Tibial nerve (tissue), 4 donors: Measurements from ENCODE around the gene PRDX3. TPM values are rescaled to one million over a fixed set of nuclear protein-coding genes. Genes with fewer than 3 reads are reported as not detected.
"Not testable (repeated sequence)": the region's sequence is repeated elsewhere in the genome, so short reads cannot be mapped to it uniquely, and the experiment has no call there.

Source experiments
- DNase-seq, 2 donors: peaks; one replicate each; pipeline ENCODE4 v3.0.0-alpha.2; 2019; ENCODE audit warnings: low spot score in 2 of 2
- H3K27ac ChIP-seq, 4 donors: fragments of 200-600 bp; sonication (generic) in 3 of 4; one replicate each; pipeline ENCODE4 v1.5.1; 2017 to 2019; ENCODE audit warnings: mild to moderate bottlenecking in 1 of 4
- H3K27me3 ChIP-seq, 2 donors: fragments of 200-600 bp; sonication (generic) in 1 of 2; one replicate each; pipeline versions ENCODE4 v1.5.1 to v1.6.0; 2017 to 2019
- H3K36me3 ChIP-seq, 3 donors: fragments of 200-600 bp; sonication (generic); one replicate each; pipeline ENCODE4 v1.5.1; 2018 to 2019
- H3K4me1 ChIP-seq, 4 donors: fragments of 200-600 bp; sonication (generic) in 3 of 4; one replicate each; pipeline ENCODE4 v1.5.1; 2017 to 2019
- H3K4me3 ChIP-seq, 4 donors: fragments of 200-600 bp; sonication (generic) in 3 of 4; one replicate each; pipeline ENCODE4 v1.5.1; 2017 to 2019; ENCODE audit warnings: mild to moderate bottlenecking in 1 of 4, moderate library complexity in 1 of 4
- H3K9me3 ChIP-seq, 4 donors: fragments of 200-600 bp; sonication (generic) in 3 of 4; one replicate each; pipeline ENCODE4 v1.5.1; 2017 to 2019
- CTCF ChIP-seq, 5 experiments: fragments of 200-600 bp in 3 of 5; fragments of 450-650 bp in 2 of 5; sonication (generic) in 3 of 5; IDR thresholded peaks; one replicate each; pipeline ENCODE4 v1.5.1; 2016 to 2019; ENCODE audit warnings: antibody characterized with exemption in 5 of 5, mild to moderate bottlenecking in 3 of 5, moderate library complexity in 2 of 5
- EP300 ChIP-seq, 2 donors: sonication (generic); formaldehyde crosslinking; IDR thresholded peaks; one replicate each; pipeline ENCODE4 v1.6.1; 2017; ENCODE audit warnings: antibody characterized with exemption in 2 of 2, mild to moderate bottlenecking in 1 of 2
- POLR2A ChIP-seq, 2 donors: fragments of 450-650 bp; IDR thresholded peaks; one replicate each; pipeline ENCODE4 v1.6.1; 2017; ENCODE audit warnings: antibody characterized with exemption in 2 of 2, mild to moderate bottlenecking in 2 of 2, moderate library complexity in 2 of 2
- WGBS, 2 donors: methylation state at CpG; one replicate each; pipeline ENCODE4 v1.1.5; 2018; 5-methylcytosine and 5-hydroxymethylcytosine counted together
- total RNA-seq, 4 donors: library from RNA; depleted of rRNA; stranded (reverse); fragments of >200 nt; gene quantifications; one replicate each; pipeline ENCODE4 v1.1.0, GENCODE V29; 2016

PRDX3 gene
- total RNA-seq, 4 donors from 2014 or later = 79.5 to 93.3 (median 84.2) TPM

DNA sequence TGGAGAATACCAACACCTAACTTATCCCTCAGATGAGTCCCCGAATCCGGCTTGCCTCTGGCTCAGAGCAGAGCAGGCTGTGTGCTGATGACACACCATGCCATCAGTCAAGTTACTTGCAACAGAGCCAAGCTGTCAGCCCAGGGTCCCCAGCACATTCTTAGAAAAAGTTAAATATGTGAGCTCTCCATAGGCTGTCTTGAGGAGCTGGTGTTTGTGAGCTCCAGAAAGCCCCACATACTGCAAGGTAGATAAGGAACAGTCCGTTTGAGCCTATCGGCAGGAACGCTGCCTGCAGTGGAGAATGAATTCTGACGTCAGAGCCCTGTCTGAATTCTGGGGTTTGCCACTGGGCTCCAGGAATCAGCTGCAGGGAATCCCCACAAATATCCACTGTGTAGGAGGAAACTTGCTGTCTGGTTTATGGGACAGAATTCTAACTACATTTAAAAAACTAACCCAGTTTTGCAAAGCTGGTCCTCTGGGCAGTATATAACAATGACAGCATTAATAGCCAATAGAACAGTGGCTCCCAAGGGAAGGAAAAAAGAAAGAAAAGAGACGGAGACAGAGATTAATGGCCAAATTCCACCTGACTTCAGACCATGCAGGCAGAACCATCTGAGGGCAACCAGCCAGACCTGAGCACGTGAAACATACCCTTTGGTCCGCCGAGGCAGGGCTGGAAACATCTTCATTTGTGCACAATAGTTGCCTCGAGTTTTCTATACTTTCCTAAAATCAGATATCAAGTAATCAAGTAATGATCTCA lies 16.7 kb downstream of the PRDX3 start:
- 55 to 59% methylated on average over 11 of the region's 11 CpGs for WGBS, 2 donors
- no peaks in the 10 kb centered on the region for H3K9me3 ChIP-seq

DNA sequence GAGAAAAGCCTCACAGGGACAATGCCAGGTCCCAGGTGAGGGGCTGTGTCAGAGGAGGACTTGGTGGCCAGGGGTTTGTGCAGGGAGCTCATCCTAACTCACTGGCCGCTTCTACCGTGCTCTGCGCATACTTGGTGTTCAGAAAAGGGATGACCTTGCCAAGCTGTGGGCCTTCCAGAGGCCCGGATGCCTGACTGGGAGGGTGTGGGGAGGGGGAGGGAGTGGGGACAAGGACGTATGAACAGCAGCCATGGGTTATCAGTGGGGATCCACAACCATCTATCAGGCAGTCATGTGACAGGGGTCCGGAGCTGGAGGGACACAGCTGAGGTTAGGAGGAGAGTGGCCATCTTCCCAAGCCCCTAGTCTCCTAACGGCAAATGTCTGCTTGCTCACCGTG lies 19.3 kb downstream of the PRDX3 start:
- H3K9me3 ChIP-seq = no peaks in the 10 kb centered on the region
- H3K27ac ChIP-seq = no peak overlapping the region
- no peak for DNase-seq
- H3K4me3 ChIP-seq = no peak overlapping the region
- H3K36me3 ChIP-seq = peaks cover 0 to 74% (median 10%) of the 10 kb centered on the region in 3 donors
- TF ChIP-seq POLR2A (IDR thresholded peaks at IDR 0.05) (no peak), CTCF (IDR thresholded peaks at IDR 0.05) (no peak)
- no peaks in the 10 kb centered on the region for H3K27me3 ChIP-seq
- WGBS, 2 donors = 77 to 81% methylated on average over 8 of the region's 8 CpGs
- peaks cover 0 to 7% (median 0%) of the 10 kb centered on the region in 4 donors for H3K4me1 ChIP-seq

More for the DNA sequence above, 16.7 kb downstream of the PRDX3 start:
- H3K27ac ChIP-seq = no peak overlapping the region
- no peak for TF ChIP-seq CTCF (IDR thresholded peaks at IDR 0.05)
- TF ChIP-seq EP300 (IDR thresholded peaks at IDR 0.05) = no peak
- TF ChIP-seq POLR2A (IDR thresholded peaks at IDR 0.05) = no peak
- peaks cover 0 to 26% (median 9%) of the 10 kb centered on the region in 4 donors for H3K4me1 ChIP-seq
- no peak for DNase-seq
- H3K27me3 ChIP-seq = no peaks in the 10 kb centered on the region
- H3K36me3 ChIP-seq = peaks cover 0 to 49% (median 0%) of the 10 kb centered on the region in 3 donors
- H3K4me3 ChIP-seq = no peak overlapping the region

GRCh38 chr10:119153661-119154060 lies 25.0 kb downstream of the PRDX3 start:
- no peaks in the 10 kb centered on the region for H3K27me3 ChIP-seq
- DNase-seq = no peak
- no peaks in the 10 kb centered on the region for H3K9me3 ChIP-seq
- 95 to 98% methylated on average over 12 of the region's 12 CpGs for WGBS, 2 donors
- TF ChIP-seq POLR2A (IDR thresholded peaks at IDR 0.05) (no peak), CTCF (IDR thresholded peaks at IDR 0.05) (no peak), EP300 (IDR thresholded peaks at IDR 0.05) (no peak)
- H3K4me1 ChIP-seq = no peaks in the 10 kb centered on the region
- H3K36me3 ChIP-seq = peaks cover 4 to 99% (median 25%) of the 10 kb centered on the region in 3 donors
- no peak overlapping the region for H3K27ac ChIP-seq
- H3K4me3 ChIP-seq = no peak overlapping the region

DNA sequence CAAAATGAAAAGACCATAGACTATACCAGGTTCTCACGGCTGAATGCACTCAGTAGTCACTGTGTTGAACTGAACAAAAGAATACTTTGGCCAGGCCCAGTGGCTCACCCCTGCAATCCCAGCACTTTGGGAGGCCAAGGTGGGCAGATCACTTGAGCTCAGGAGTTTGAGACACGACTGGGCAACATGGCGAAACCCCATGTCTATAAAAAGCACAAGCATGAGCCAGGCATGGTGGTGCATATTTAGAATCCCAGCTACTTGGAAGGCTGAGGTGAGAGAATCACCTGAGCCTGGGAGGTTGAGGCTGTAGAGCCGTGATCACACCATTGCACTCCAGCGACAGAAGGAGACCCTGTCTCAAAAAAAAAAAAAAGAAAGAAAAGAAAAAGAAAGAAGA lies 25.6 kb downstream of the PRDX3 start:
- Histone ChIP-seq H3K36me3 (peaks cover 4 to 98% (median 25%) of the 10 kb centered on the region in 3 donors), H3K4me3 (no peak overlapping the region), H3K9me3 (no peaks in the 10 kb centered on the region), H3K4me1 (no peaks in the 10 kb centered on the region), H3K27me3 (no peaks in the 10 kb centered on the region), H3K27ac (no peak overlapping the region)
- WGBS, 2 donors = 88 to 95% methylated on average over 5 of the region's 5 CpGs
- DNase-seq = no peak
- TF ChIP-seq EP300 (IDR thresholded peaks at IDR 0.05) (no peak), POLR2A (IDR thresholded peaks at IDR 0.05) (no peak), CTCF (IDR thresholded peaks at IDR 0.05) (no peak)

GRCh38 chr10:119151601-119152000 lies 27.0 kb downstream of the PRDX3 start:
- H3K27me3 ChIP-seq, H3K4me3 ChIP-seq, H3K4me1 ChIP-seq, DNase-seq, H3K9me3 ChIP-seq, H3K27ac ChIP-seq: not testable (repeated sequence)
- H3K36me3 ChIP-seq = peaks cover 4 to 99% (median 25%) of the 10 kb centered on the region in 3 donors
- 97 to 98% methylated on average over 6 of the region's 6 CpGs for WGBS, 2 donors
